ENCODE data around the gene ACRBP.

ACRBP gene

GRCh38 chr12:6646276-6647082 is 753 bp downstream of the ACRBP start:
- DNase-seq = no peak

- DNase-seq = no peak
Measured at GRCh38 chr12:6644903-6645302, 2.3 kb downstream of the ACRBP start.

GRCh38 chr12:6644257-6644596 is 3.0 kb downstream of the ACRBP start:
- no peak for DNase-seq

GRCh38 chr12:6643569-6644256 is 3.5 kb downstream of the ACRBP start:
- DNase-seq = no peak

- DNase-seq = no peak
Measured at GRCh38 chr12:6641131-6641530, 6.1 kb downstream of the ACRBP start.

GRCh38 chr12:6640497-6640896 is 6.7 kb downstream of the ACRBP start:
- DNase-seq = no peak

- no peak for DNase-seq
Measured at GRCh38 chr12:6639151-6639801, 8.0 kb downstream of the ACRBP start.

- no peak for DNase-seq
Measured at GRCh38 chr12:6638305-6638704, 8.9 kb downstream of the ACRBP start.

- no peak for DNase-seq
Measured at GRCh38 chr12:6635856-6636531, 11.2 kb downstream of the ACRBP start, which contains the start of gene LPAR5. TSS of gene LPAR5 (minus strand) at chr12:6635959. CDS start at chr12:6621248, 14,711 bp downstream.

- peak; percentile 57 for DNase-seq
Measured at GRCh38 chr12:6635375-6635855, 11.8 kb downstream of the ACRBP start.

- DNase-seq = peak; percentile 69
Measured at GRCh38 chr12:6632026-6632983, 14.9 kb downstream of the ACRBP start.

- DNase-seq = no peak
Measured at GRCh38 chr12:6631549-6631961, 15.7 kb downstream of the ACRBP start.

- DNase-seq = no peak
Measured at GRCh38 chr12:6630736-6631135, 16.5 kb downstream of the ACRBP start.

- peak; percentile 64 for DNase-seq
Measured at GRCh38 chr12:6627616-6628015, 19.6 kb downstream of the ACRBP start.

GRCh38 chr12:6626654-6627283 is 20.5 kb downstream of the ACRBP start:
- no peak for DNase-seq

- DNase-seq = no peak
Measured at GRCh38 chr12:6620885-6621274, 26.4 kb downstream of the ACRBP start.

GRCh38 chr12:6620137-6620884 is 26.9 kb downstream of the ACRBP start:
- DNase-seq = peak; percentile 59

GRCh38 chr12:6618483-6619225 is 28.6 kb downstream of the ACRBP start:
- no peak for DNase-seq

- DNase-seq = no peak
Measured at GRCh38 chr12:6615802-6616201, 31.4 kb downstream of the ACRBP start.

All from CD4-positive, alpha-beta T cell treated with Interleukin-10 for 1 hour (primary cell).